ENCODE measurements around the gene BORCS6. TPM values are rescaled to one million over a fixed set of nuclear protein-coding genes. Genes with fewer than 3 reads are reported as not detected.

The BORCS6 gene
- total RNA-seq, 1 donor from 2014 or later, result 13.0 TPM

DNA sequence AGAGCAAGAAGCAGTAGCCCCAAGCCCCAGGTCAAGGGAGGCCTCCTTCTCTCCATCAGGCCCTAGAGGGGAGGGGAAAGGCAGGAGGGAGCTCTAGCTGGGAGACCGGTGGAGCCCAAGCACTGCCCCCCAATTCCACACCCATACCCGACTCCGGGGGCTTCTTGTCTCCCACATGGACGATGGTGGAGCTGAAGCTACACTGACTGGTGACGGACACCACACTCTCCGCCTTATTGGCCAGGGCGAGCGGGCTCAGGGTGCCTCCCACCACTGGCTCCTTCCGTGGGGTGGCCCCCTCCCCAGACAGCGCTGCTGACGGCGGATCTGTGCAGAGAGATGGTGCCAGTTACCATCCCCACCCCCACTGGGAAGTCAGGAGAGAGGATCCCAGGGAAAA is 44.2 kb downstream of the BORCS6 start:
- intact Hi-C loops (cut with micrococcal nuclease), result no loop called here

GRCh38 chr17:8144401-8145231 is 45.4 kb downstream of the BORCS6 start:
- intact Hi-C loops (cut with micrococcal nuclease), result no loop called here

GRCh38 chr17:8143581-8144400 is 46.2 kb downstream of the BORCS6 start:
- intact Hi-C loops (cut with micrococcal nuclease), result no loop called here

- intact Hi-C loops (cut with micrococcal nuclease), result no loop called here
Observed at GRCh38 chr17:8142887-8143580, 46.9 kb downstream of the BORCS6 start.

DNA sequence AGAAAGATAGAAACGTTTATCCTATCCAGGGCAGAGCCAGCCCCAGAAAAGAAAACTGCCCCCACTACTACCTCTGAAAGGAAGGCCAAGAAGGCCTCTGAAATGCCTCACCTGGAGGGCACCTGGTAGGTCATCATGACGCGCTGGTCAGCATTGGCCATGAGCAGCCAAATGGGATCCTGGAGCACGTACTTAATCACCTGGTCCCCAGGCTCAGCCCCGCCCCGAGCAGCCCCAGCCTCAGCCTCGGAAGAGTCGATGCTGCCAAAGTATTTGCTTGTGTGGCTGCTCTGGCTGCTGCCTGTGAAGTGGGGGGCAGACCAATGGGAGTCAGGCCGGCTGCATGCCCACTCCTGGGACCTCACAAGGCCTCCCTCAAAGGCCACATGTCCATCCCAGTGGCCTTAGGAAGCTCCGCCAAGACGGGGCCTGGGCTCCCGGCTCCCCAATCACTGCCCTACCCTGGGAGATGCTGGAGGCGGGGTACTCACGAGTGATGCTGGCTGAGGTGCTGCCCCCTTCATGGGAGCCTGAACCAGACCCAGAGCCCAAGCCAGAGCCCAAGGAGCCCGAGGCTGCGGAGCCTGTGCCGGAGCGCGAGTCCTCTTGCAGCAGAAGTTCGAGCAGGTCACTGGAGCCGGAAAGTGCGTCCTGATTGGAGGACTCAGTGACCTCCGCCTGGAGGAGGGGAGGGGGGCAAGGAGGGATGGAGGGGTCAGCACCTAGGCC is 47.7 kb downstream of the BORCS6 start:
- intact Hi-C loops (cut with micrococcal nuclease), result no loop called here

DNA sequence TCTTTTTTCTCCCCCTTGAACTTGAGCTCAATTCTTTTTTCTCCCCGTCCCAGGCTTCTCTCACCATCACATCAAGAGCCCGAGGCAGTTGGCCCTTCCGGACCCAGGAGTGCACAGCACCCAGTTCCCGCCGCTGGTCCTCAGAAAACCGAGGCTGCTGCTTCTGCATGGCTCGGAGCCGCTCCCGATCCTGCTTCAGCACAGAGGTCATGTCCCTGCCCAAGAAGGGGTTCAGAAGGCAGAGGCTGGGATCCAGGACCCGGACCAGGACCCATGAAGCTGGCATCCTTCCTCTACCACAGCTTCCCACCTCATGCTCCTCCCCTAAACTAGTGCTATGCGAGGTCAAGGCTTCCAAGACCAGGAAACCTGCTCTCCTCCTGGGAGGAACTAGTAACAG is 48.2 kb downstream of the BORCS6 start:
- intact Hi-C loops (cut with micrococcal nuclease), result no loop called here

DNA sequence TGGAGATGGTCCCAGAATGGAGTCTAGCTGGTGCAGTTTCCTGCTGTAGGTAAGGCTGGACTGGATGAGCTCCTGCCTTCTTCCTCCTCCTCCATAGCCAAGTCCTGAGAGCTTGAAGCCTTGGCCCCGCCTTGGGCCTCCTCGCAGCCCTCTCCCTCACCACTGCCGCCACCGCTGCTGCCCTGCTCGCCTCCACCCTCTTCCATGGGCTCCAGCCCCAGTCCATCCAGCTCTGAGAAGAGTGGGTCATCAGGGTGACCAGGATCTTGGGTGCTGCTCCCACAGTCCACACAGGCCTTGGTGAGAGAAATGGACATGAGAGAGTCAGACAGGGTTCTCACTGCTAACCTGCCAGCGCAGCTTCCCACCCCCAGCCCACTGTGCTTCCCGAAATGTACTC is 48.9 kb downstream of the BORCS6 start:
- intact Hi-C loops (cut with micrococcal nuclease), result no loop called here

DNA sequence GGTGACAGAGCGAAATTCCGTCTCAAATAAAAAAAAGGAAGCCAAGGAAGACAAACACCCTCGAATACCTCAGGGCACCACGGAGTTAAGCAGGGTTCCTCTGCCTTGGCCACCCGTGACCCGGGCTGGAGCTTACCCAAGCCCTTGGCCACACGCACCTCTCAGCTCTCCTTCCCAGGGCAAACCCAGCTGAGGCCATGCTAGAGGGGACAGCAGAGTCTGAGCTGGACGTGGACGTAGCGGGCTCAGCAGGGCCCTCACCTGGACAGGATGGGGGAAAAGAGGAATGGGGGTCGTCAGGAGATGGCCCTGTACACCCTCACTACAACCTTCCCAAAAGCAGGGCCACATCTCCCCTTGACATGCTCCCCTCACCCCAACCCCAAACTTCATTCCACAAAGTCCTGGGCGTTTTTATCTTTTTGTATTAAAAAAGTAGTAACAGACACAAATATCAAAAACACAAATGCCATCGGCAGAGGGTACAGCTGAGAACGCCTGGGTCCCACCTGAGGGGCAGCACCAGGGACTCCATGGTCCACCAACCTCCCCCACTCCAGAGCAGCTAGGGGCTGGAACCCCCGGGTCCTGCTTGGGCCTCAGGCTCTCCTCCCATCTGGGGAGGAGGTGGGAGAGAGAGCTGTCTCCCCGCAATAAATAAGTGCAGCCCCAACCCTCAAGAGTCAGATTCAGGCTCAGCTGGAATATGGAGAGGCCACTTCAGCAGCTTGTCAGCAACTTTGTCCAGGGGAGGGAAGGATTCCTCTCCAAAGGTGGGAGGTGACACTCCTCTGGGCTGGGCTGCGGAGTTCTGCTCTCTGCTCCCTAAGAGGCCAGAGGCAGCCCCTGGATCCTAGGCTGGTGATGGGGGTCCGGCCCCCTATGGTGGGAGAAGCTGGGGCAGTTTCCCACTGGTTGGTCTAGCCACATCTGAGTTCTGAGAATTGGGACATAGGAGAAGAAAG is 49.6 kb downstream of the BORCS6 start:
- intact Hi-C loops (cut with micrococcal nuclease), result no loop called here

DNA sequence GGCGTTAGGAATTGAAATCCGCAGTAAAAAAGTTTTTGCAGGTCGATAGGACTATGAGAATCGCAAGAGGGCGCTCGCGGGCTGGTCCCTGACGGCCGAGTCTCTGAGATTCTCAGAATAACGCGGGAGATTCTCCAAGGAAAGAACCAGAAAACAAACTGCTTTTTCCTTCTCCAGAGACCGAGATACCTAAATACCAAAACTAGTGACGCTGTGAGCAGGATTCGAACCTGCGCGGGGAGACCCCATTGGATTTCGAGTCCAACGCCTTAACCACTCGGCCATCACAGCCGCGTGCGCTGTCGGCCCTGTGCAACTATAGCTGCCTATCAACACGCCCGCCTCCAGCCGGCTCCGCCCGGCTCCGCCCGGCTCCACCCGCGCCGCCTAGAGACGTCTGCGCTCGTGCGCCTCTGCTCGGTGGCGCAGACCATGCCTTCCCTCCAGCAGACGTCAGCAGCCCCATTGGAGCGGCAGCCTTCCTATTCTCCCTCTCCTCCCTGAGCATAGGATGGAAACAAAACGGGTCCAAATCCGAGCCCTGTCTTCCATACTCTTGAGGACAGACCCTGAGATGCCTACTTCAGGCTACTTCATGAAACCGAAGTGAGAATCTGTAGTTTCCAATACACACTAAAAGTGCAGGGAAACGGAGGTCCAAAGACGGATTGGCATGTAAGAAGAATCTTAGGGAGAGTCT is 51.2 kb downstream of the BORCS6 start:
- intact Hi-C loops (cut with micrococcal nuclease), result loop anchor here (1.0 kb wide), 11 partner anchors 12 to 161 kb away; partner anchors contain the start of genes PFAS and SLC25A35

DNA sequence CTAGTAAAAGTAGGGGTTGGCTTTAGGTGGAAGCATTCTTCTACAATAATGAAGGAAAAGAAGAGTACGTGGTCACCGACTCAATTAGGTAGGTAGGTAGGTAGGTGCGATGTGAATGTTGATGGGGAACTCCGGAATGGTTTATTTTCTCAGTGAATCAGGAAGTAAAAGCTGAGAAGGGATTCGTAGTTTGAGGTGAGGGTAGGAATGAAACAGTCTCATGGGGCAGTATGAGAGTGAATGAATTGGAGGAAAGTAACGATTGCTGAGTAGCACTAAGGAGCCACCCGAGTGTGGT is 51.7 kb downstream of the BORCS6 start:
- intact Hi-C loops (cut with micrococcal nuclease), result loop anchor here (1.0 kb wide), 7 partner anchors 13 to 162 kb away; no protein-coding TSS in a partner anchor

Other genes starting within 250 kb of the BORCS6 start
- gene GUCY2D, start 187.6 kb downstream of the BORCS6 start, total RNA-seq, result not detected in 2 replicates
- gene ALOX15B, start 151.1 kb downstream of the BORCS6 start, total RNA-seq, result not detected in 2 replicates
- gene ALOX12B, start 102.5 kb downstream of the BORCS6 start, total RNA-seq, result 0.29 TPM in 1 of 2 replicates, not detected in the other
- not detected in 2 replicates for gene ALOXE3, start 71.7 kb downstream of the BORCS6 start, total RNA-seq
- gene HES7, start 66.1 kb downstream of the BORCS6 start, total RNA-seq, result 0.12 and 1.2 TPM in 2 replicates
- 33.5 and 34.8 TPM in 2 replicates for gene PER1, start 37.8 kb downstream of the BORCS6 start, total RNA-seq
- gene VAMP2, start 27.2 kb downstream of the BORCS6 start, total RNA-seq, result 80.1 and 84.3 TPM in 2 replicates
- gene TMEM107, start 13.8 kb downstream of the BORCS6 start, total RNA-seq, result 22.9 and 26.9 TPM in 2 replicates
- 105 and 110 TPM in 2 replicates for gene AURKB, start 20.4 kb upstream of the BORCS6 start, total RNA-seq
- 92.3 and 99.2 TPM in 2 replicates for gene CTC1, start 57.9 kb upstream of the BORCS6 start, total RNA-seq
- gene PFAS, start 59.1 kb upstream of the BORCS6 start, total RNA-seq, result 74.6 and 75.3 TPM in 2 replicates
- gene RANGRF, start 98.5 kb upstream of the BORCS6 start, total RNA-seq, result 45.5 and 49.9 TPM in 2 replicates
- 8.9 and 10.3 TPM in 2 replicates for gene SLC25A35, start 105.2 kb upstream of the BORCS6 start, total RNA-seq
- not detected in 2 replicates for gene ARHGEF15, start 120.1 kb upstream of the BORCS6 start, total RNA-seq
- gene ODF4, start 149.7 kb upstream of the BORCS6 start, total RNA-seq, result not detected in 2 replicates
- 1,712 and 1,733 TPM in 2 replicates for gene RPL26, start 193.0 kb upstream of the BORCS6 start, total RNA-seq
- gene RNF222, start 207.6 kb upstream of the BORCS6 start, total RNA-seq, result 0.07 TPM in 1 of 2 replicates, not detected in the other
- gene NDEL1, start 245.7 kb upstream of the BORCS6 start, total RNA-seq, result 61.5 and 72.4 TPM in 2 replicates